Natural killer cell (primary cell): ENCODE measurements around the gene ANKRD29. TPM values are rescaled to one million over a fixed set of nuclear protein-coding genes. Genes with fewer than 3 reads are reported as not detected.

Experiments
- ATAC-seq, 3 donors: fragments of 150-1000 bp in 2 of 3; fragments of 200-7000 bp in 1 of 3; cut with Tn5 transposase; 1 replicate in 1 of 3; 2 replicates in 2 of 3; pipeline ENCODE4 v1.10.0; 2021; ENCODE audit warnings: mild to moderate bottlenecking in 2 of 3, moderate library complexity in 2 of 3
- DNase-seq, 2 donors: peaks; one replicate each; pipeline versions ENCODE4 v3.0.0 to v3.0.0-alpha.2; 2013 to 2021; ENCODE audit warnings: mixed read lengths in 1 of 2
- H3K27ac ChIP-seq: one replicate; pipeline ENCODE4 v1.5.1; 2013; ENCODE audit warnings: mild to moderate bottlenecking, low read length
- H3K27me3 ChIP-seq: one replicate; pipeline ENCODE4 v1.6.1; 2013; ENCODE audit warnings: low read length; ENCODE audit not compliant: control insufficient read depth, insufficient read depth
- H3K36me3 ChIP-seq: one replicate; pipeline ENCODE4 v1.6.1; 2013; ENCODE audit warnings: low read length; ENCODE audit not compliant: control insufficient read depth, insufficient read depth
- H3K4me1 ChIP-seq: one replicate; pipeline ENCODE4 v1.6.1; 2013; ENCODE audit warnings: low read length; ENCODE audit not compliant: control insufficient read depth, insufficient read depth
- H3K4me3 ChIP-seq: one replicate; pipeline ENCODE4 v1.5.1; 2013; ENCODE audit warnings: low read length
- H3K9me3 ChIP-seq: one replicate; pipeline ENCODE4 v1.6.1; 2013; ENCODE audit warnings: low read length; ENCODE audit not compliant: control insufficient read depth, insufficient read depth
- H3K27ac Mint-ChIP-seq, 2 donors: one replicate each; pipeline ENCODE4 v1.8.0; 2022; ENCODE audit warnings: mild to moderate bottlenecking in 2 of 2, mixed read lengths in 2 of 2, moderate library complexity in 1 of 2
- H3K27me3 Mint-ChIP-seq, 2 donors: one replicate each; pipeline ENCODE4 v1.8.0; 2022; ENCODE audit warnings: low read depth in 2 of 2, mixed read lengths in 2 of 2
- H3K36me3 Mint-ChIP-seq: one replicate; pipeline ENCODE4 v1.8.0; 2022; ENCODE audit warnings: mixed read lengths
- H3K4me1 Mint-ChIP-seq, 2 donors: one replicate each; pipeline ENCODE4 v1.8.0; 2022; ENCODE audit warnings: mixed read lengths in 2 of 2
- H3K4me3 Mint-ChIP-seq: one replicate; pipeline ENCODE4 v1.8.0; 2022; ENCODE audit warnings: mild to moderate bottlenecking, moderate library complexity, mixed read lengths
- H3K9me3 Mint-ChIP-seq, 2 donors: one replicate each; pipeline ENCODE4 v1.8.0; 2022; ENCODE audit warnings: mixed read lengths in 2 of 2
- CTCF ChIP-seq: fragments of 200-600 bp; IDR thresholded peaks from one replicate; pipeline ENCODE4 v1.8.0; 2022; ENCODE audit warnings: antibody characterized with exemption
- WGBS: methylation state at CpG from one replicate; pipeline ENCODE4 v1.1.7; 2013; ENCODE audit warnings: missing lambda C conversion rate; ENCODE audit not compliant: insufficient coverage; 5-methylcytosine and 5-hydroxymethylcytosine counted together
- intact Hi-C: fragments of 100-400 bp; cut with micrococcal nuclease; formaldehyde crosslinking; loops from one replicate; pipeline ENCODE4 v1.14.2; 2022
- total RNA-seq, 4 donors: library from RNA; stranded (reverse); fragments of 120-200 nt in 1 of 4; gene quantifications; one replicate each; pipeline versions ENCODE4 v1.2.3 to v1.2.4, GENCODE V29; 2013 to 2022

The ANKRD29 gene
- total RNA-seq, 3 donors from 2014 or later (not counting 1 experiment from before 2014, with no cell fraction given), result 0.35 to 0.45 TPM; not detected in 1

- Histone ChIP-seq H3K36me3 (no peaks in the 10 kb centered on the region), H3K27ac (no peak overlapping the region), H3K9me3 (no peaks in the 10 kb centered on the region), H3K4me1 (no peaks in the 10 kb centered on the region), H3K4me3 (no peak overlapping the region), H3K27me3 (no peaks in the 10 kb centered on the region)
- 75% methylated on average over 5 of the region's 6 CpGs for WGBS
- DNase-seq (no peak), ATAC-seq (no peak)
- no peak for TF ChIP-seq CTCF
- no peak overlapping the region for H3K4me3 Mint-ChIP-seq
- intact Hi-C loops, result loop anchor here (1.0 to 2.0 kb wide), 2 partner anchors 82 to 205 kb away; no protein-coding TSS in a partner anchor
- no peak overlapping the region for H3K27ac Mint-ChIP-seq
- H3K4me1 Mint-ChIP-seq, result no peaks in the 10 kb centered on the region
- no peaks in the 10 kb centered on the region for H3K36me3 Mint-ChIP-seq
- H3K27me3 Mint-ChIP-seq, result peaks cover 20 to 29% of the 10 kb centered on the region in 2 donors
- no peaks in the 10 kb centered on the region for H3K9me3 Mint-ChIP-seq
Measured at GRCh38 chr18:23703987-23704384, 41.3 kb upstream of the ANKRD29 start.

GRCh38 chr18:23703057-23703986 lies 40.6 kb upstream of the ANKRD29 start:
- DNase-seq, result peak in 1 of 2 donors; percentile 68
- Histone ChIP-seq H3K9me3 (no peaks in the 10 kb centered on the region), H3K27me3 (no peaks in the 10 kb centered on the region), H3K4me1 (no peaks in the 10 kb centered on the region), H3K27ac (no peak overlapping the region), H3K4me3 (no peak overlapping the region), H3K36me3 (no peaks in the 10 kb centered on the region)
- Mint-ChIP-seq H3K36me3 (no peaks in the 10 kb centered on the region), H3K27ac (no peak overlapping the region), H3K4me1 (no peaks in the 10 kb centered on the region), H3K4me3 (no peak overlapping the region), H3K27me3 (peaks cover 20 to 36% of the 10 kb centered on the region in 2 donors), H3K9me3 (no peaks in the 10 kb centered on the region)
- 70% methylated on average over 4 of the region's 6 CpGs for WGBS
- TF ChIP-seq CTCF, result peak; percentile 38
- intact Hi-C loops, result loop anchor here (1.0 to 2.0 kb wide), 2 partner anchors 81 to 205 kb away; no protein-coding TSS in a partner anchor
- peak in 2 of 3 donors; percentile 64 to 74 for ATAC-seq

GRCh38 chr18:23702606-23703005 lies 39.9 kb upstream of the ANKRD29 start:
- no peaks in the 10 kb centered on the region for H3K9me3 Mint-ChIP-seq
- H3K4me3 Mint-ChIP-seq, result no peak overlapping the region
- Histone ChIP-seq H3K9me3 (no peaks in the 10 kb centered on the region), H3K27ac (no peak overlapping the region), H3K36me3 (no peaks in the 10 kb centered on the region), H3K4me3 (no peak overlapping the region), H3K4me1 (no peaks in the 10 kb centered on the region), H3K27me3 (no peaks in the 10 kb centered on the region)
- no peak overlapping the region for H3K27ac Mint-ChIP-seq
- no peak for TF ChIP-seq CTCF
- DNase-seq (no peak), ATAC-seq (no peak)
- WGBS, result 89% methylated on average over 4 of the region's 4 CpGs
- H3K27me3 Mint-ChIP-seq, result peaks cover 20 to 36% of the 10 kb centered on the region in 2 donors
- no peaks in the 10 kb centered on the region for H3K4me1 Mint-ChIP-seq
- H3K36me3 Mint-ChIP-seq, result no peaks in the 10 kb centered on the region
- intact Hi-C loops, result loop anchor here (1.0 to 2.0 kb wide), 2 partner anchors 80 to 204 kb away; no protein-coding TSS in a partner anchor
